Endothelial cell (in vitro differentiated cells): ENCODE data around the gene DENND1A. TPM values are rescaled to one million over a fixed set of nuclear protein-coding genes. Genes with fewer than 3 reads are reported as not detected.

Experiments used
- DNase-seq: peaks from one replicate; pipeline ENCODE4 v3.0.0; 2021; ENCODE audit warnings: low spot score
- H3K27ac Mint-ChIP-seq: one replicate; pipeline ENCODE4 v1.8.0; 2021; ENCODE audit warnings: mixed read lengths, inconsistent platforms; ENCODE audit not compliant: unreplicated experiment
- H3K27me3 Mint-ChIP-seq: one replicate; pipeline ENCODE4 v1.8.0; 2021; ENCODE audit warnings: mild to moderate bottlenecking, moderate library complexity, mixed read lengths, inconsistent platforms; ENCODE audit not compliant: unreplicated experiment
- H3K36me3 Mint-ChIP-seq: one replicate; pipeline ENCODE4 v1.8.0; 2021; ENCODE audit warnings: mild to moderate bottlenecking, low read depth, mixed read lengths, inconsistent platforms; ENCODE audit not compliant: unreplicated experiment
- H3K4me1 Mint-ChIP-seq: one replicate; pipeline ENCODE4 v1.8.0; 2021; ENCODE audit warnings: mild to moderate bottlenecking, mixed read lengths, inconsistent platforms; ENCODE audit not compliant: unreplicated experiment
- H3K4me3 Mint-ChIP-seq: one replicate; pipeline ENCODE4 v1.8.0; 2021; ENCODE audit warnings: mild to moderate bottlenecking, mixed read lengths, inconsistent platforms; ENCODE audit not compliant: unreplicated experiment
- H3K9me3 Mint-ChIP-seq: one replicate; pipeline ENCODE4 v1.8.0; 2021; ENCODE audit warnings: mixed read lengths, inconsistent platforms; ENCODE audit not compliant: unreplicated experiment
- total RNA-seq: library from RNA; stranded (reverse); fragmentation: NEBNext Ultra II Directional; extraction: Animal tissue kit (Norgen Biotek cat#: 25700); gene quantifications from one replicate; pipeline ENCODE4 v1.2.1, GENCODE V29; 2021; ENCODE audit not compliant: unreplicated experiment
- TF ChIP-seq, protein P1 (sequence below): fragments of 200-600 bp; sonication (generic); IDR thresholded peaks from one replicate; pipeline ENCODE4 v1.5.0; 2021; ENCODE audit warnings: antibody characterized with exemption; ENCODE audit not compliant: unreplicated experiment

DENND1A gene
- total RNA-seq, 1 donor from 2014 or later, result 14.1 TPM

- no peak for DNase-seq
- TF ChIP-seq, protein P1, sequence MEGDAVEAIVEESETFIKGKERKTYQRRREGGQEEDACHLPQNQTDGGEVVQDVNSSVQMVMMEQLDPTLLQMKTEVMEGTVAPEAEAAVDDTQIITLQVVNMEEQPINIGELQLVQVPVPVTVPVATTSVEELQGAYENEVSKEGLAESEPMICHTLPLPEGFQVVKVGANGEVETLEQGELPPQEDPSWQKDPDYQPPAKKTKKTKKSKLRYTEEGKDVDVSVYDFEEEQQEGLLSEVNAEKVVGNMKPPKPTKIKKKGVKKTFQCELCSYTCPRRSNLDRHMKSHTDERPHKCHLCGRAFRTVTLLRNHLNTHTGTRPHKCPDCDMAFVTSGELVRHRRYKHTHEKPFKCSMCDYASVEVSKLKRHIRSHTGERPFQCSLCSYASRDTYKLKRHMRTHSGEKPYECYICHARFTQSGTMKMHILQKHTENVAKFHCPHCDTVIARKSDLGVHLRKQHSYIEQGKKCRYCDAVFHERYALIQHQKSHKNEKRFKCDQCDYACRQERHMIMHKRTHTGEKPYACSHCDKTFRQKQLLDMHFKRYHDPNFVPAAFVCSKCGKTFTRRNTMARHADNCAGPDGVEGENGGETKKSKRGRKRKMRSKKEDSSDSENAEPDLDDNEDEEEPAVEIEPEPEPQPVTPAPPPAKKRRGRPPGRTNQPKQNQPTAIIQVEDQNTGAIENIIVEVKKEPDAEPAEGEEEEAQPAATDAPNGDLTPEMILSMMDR, result no peak
- H3K4me1 Mint-ChIP-seq, result no peaks in the 10 kb centered on the region
- H3K4me3 Mint-ChIP-seq, result no peak overlapping the region
- H3K27me3 Mint-ChIP-seq, result peaks cover 7% of the 10 kb centered on the region
- no peaks in the 10 kb centered on the region for H3K36me3 Mint-ChIP-seq
- no peaks in the 10 kb centered on the region for H3K9me3 Mint-ChIP-seq
- no peak overlapping the region for H3K27ac Mint-ChIP-seq
Measured at GRCh38 chr9:123480791-123481190, 449.1 kb downstream of the DENND1A start.

DNA sequence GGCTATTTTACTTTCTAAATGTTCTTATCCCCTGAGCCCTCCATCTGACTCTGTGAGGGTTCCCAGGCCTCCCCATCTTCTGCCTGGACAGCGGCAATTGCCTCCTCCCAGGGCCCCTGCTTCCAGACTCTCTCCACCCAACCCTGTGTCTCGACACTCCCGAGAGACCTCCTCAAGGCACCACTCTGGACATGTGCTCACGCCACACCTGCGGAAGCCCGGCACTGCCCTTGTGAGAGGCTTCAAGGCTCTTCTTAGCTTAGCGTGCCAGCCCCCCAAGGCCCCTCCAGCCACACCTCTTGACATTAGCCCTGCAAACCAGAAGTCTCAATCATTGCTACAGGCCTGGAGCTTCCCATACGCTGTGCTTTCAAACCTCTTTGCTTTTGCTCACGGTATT lies 449.8 kb downstream of the DENND1A start:
- peaks cover 8% of the 10 kb centered on the region for H3K27me3 Mint-ChIP-seq
- DNase-seq, result no peak
- H3K27ac Mint-ChIP-seq, result no peak overlapping the region
- H3K9me3 Mint-ChIP-seq, result no peaks in the 10 kb centered on the region
- no peaks in the 10 kb centered on the region for H3K4me1 Mint-ChIP-seq
- no peaks in the 10 kb centered on the region for H3K36me3 Mint-ChIP-seq
- H3K4me3 Mint-ChIP-seq, result no peak overlapping the region
- TF ChIP-seq, protein P1, result no peak

DNA sequence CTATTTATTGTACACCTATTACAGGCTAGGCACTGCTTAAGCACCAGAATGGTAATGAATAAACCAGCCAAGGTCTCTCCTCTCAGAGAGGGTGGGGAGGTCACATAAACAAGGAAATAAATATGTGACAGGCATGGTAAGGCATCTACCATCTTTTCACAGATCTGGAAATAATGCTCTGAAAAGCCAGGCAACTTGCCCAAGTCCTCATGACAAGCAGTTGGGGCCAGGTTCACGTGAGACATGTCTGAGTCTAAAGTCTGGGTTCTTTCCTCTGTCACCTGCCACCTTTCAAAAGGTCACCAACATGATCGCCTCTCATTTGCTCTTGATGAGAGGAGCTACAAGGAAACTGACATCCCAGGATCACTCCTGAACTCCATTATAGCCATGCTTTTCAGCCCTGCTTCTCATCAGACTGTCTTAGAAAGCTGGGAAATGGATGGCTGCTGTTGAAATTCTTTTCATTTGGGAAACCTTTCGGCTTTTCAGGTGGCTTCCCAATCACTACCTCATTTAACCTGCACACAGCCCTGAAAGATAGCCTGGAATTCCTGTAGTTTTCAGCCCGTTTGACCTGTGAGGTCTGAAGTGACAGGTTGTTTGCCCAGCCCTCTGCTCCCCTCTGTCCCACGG lies 450.8 kb downstream of the DENND1A start:
- H3K27ac Mint-ChIP-seq, result no peak overlapping the region
- TF ChIP-seq, protein P1, result no peak
- H3K9me3 Mint-ChIP-seq, result no peaks in the 10 kb centered on the region
- H3K4me3 Mint-ChIP-seq, result no peak overlapping the region
- H3K36me3 Mint-ChIP-seq, result no peaks in the 10 kb centered on the region
- peaks cover 5% of the 10 kb centered on the region for H3K27me3 Mint-ChIP-seq
- no peak for DNase-seq
- H3K4me1 Mint-ChIP-seq, result no peaks in the 10 kb centered on the region

DNA sequence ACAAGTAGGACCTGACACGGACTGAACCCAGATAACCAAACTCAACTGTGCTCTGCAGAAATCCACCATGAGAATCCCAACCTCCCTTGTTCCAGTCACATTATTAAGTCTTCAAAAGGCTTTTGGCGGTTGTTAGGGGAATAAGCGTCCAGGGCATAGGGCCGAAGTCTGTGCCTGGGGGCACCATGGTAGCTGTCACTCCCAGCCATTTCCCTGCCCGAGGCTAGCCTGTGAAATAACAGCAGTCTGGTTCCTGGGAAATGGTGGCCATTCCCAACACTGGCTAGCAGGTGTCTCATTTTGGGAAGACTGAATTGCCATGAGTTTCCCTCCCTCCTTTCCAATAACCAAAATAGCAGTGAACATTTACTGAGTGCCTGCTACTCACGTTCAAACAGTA lies 451.8 kb downstream of the DENND1A start:
- H3K27me3 Mint-ChIP-seq, result peaks cover 5% of the 10 kb centered on the region
- no peak overlapping the region for H3K27ac Mint-ChIP-seq
- no peaks in the 10 kb centered on the region for H3K9me3 Mint-ChIP-seq
- H3K36me3 Mint-ChIP-seq, result no peaks in the 10 kb centered on the region
- no peak for DNase-seq
- no peak overlapping the region for H3K4me3 Mint-ChIP-seq
- no peaks in the 10 kb centered on the region for H3K4me1 Mint-ChIP-seq
- TF ChIP-seq, protein P1, result no peak

DNA sequence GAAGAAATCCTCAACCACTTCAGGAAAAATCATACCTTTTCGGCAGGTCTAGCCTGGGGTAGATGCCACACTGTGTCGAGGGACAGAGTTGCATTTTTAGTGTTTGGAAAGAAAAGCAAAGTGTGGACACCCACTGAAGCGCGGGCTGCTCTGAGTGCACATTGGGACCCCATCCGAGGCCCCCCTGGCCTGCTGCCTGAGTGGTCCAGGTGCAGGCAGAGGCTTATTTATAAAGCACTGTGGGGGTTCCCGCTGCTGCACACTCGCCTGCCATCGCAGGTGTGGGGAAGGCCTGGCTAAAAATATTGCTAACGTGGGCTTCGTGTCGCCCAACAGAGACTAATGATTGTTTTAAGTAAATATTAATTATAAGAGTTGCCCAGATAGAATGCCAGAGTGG lies 454.5 kb downstream of the DENND1A start:
- Mint-ChIP-seq H3K4me1 (peaks cover 3% of the 10 kb centered on the region), H3K36me3 (no peaks in the 10 kb centered on the region), H3K27ac (no peak overlapping the region), H3K9me3 (no peaks in the 10 kb centered on the region), H3K4me3 (no peak overlapping the region), H3K27me3 (peaks cover 11% of the 10 kb centered on the region)
- DNase-seq, result no peak
- TF ChIP-seq, protein P1, result no peak
